ENCODE results near the gene NSFL1C.

- TF ChIP-seq CTCF (IDR thresholded peaks at IDR 0.05; ENCODE audit: insufficient read depth, low read length, poor library complexity, severe bottlenecking), result no peak
- TF ChIP-seq EZH2phosphoT487 (conservative IDR thresholded peaks at IDR 0.05; ENCODE audit: low read length), result no peak
Observed at GRCh38 chr20:1423206-1423605, 43.4 kb downstream of the NSFL1C start.

Measured in SU-DHL-6 (cell line).